HepG2 (cell line): ENCODE data around the gene TIA1. TPM values are rescaled to one million over a fixed set of nuclear protein-coding genes. Genes with fewer than 3 reads are reported as not detected.
A peak's percentile ranks its signal among the peaks of the same experiment; 100 is the strongest.

Experiments used
- ATAC-seq: fragments of 200-7000 bp; cut with Tn5 transposase; 3 replicates; pipeline ENCODE4 v1.9.1; 2020; ENCODE audit warnings: mild to moderate bottlenecking, moderate library complexity
- BruUV-seq: library from RNA; stranded (reverse); fragments of 400-500 nt; replicated peaks from 2 replicates; lab custom pipeline; 2021; lab: Mats Ljungman, UMichigan
- CTCF ChIA-PET: fragments of 300-600 bp; formaldehyde crosslinking; extraction: SDS; loops from one replicate; lab custom pipeline; 2021; ENCODE audit warnings: low total read pairs, inconsistent platforms, low intra/inter-chr PET ratio; lab: Yijun Ruan, JAX
- POLR2A ChIA-PET: fragments of 350-600 bp; sonication (Branson Sonifier 250); formaldehyde crosslinking; loops from one replicate; lab custom pipeline; 2020; ENCODE audit warnings: antibody characterized with exemption, inconsistent platforms; lab: Yijun Ruan, JAX
- DNase-seq: peaks from one replicate; pipeline ENCODE4 v3.0.0-alpha.2; 2015; ENCODE audit warnings: low spot score
- FAIRE-seq: peaks from 3 replicates; lab custom pipeline; 2011; peaks lifted over from hg19 to GRCh38; lab: Jason Lieb, UNC
- H2AFZ ChIP-seq: one replicate; pipeline ENCODE4 v1.6.1; 2011; ENCODE audit warnings: low read length, inconsistent platforms
- H3K27ac ChIP-seq: fragments of 300-600 bp; 3 replicates; pipeline ENCODE4 v1.8.0; 2011; ENCODE audit warnings: mixed run types, mild to moderate bottlenecking, mixed read lengths, low read length, inconsistent platforms; ENCODE audit not compliant: insufficient read depth; ENCODE audit errors: extremely low read length
- H3K27me3 ChIP-seq, 2 experiments: fragments of 200-600 bp in 1 of 2; 2 replicates in 1 of 2; 3 replicates in 1 of 2; pipeline versions ENCODE4 v1.6.0 to v1.8.0; 2011; ENCODE audit warnings: low read length in 2 of 2, mild to moderate bottlenecking in 2 of 2, moderate library complexity in 2 of 2, inconsistent platforms in 1 of 2; ENCODE audit not compliant: insufficient read depth in 2 of 2, control insufficient read depth in 1 of 2
- H3K36me3 ChIP-seq, 2 experiments: fragments of 200-600 bp in 1 of 2; replicated peaks in 1 of 2; 2 replicates in 1 of 2; 3 replicates in 1 of 2; pipeline versions ENCODE4 v1.5.1 to v1.8.0; 2011; ENCODE audit warnings: low read length in 2 of 2, inconsistent platforms in 1 of 2; ENCODE audit not compliant: insufficient read depth in 2 of 2, control insufficient read depth in 1 of 2
- H3K4me1 ChIP-seq: 2 replicates; pipeline ENCODE4 v1.5.1; 2012; ENCODE audit warnings: low read length, inconsistent platforms; ENCODE audit not compliant: insufficient read depth
- H3K4me2 ChIP-seq: 2 replicates; pipeline ENCODE4 v1.6.0; 2011; ENCODE audit warnings: low read depth, low read length, inconsistent platforms
- H3K4me3 ChIP-seq, 3 experiments: fragments of 200-600 bp in 1 of 3; sonication (generic), shearing (Covaris generic) in 1 of 3; replicated peaks in 1 of 3; 2 replicates each; pipeline ENCODE4 v1.5.1; 2011 to 2016; ENCODE audit warnings: low read length in 3 of 3, inconsistent platforms in 2 of 3, low read depth in 2 of 3, mild to moderate bottlenecking in 2 of 3, control low read depth in 1 of 3, mixed read lengths in 1 of 3; ENCODE audit not compliant: insufficient read depth in 1 of 3
- H3K79me2 ChIP-seq: one replicate; pipeline ENCODE4 v1.6.1; 2011; ENCODE audit warnings: low read length, inconsistent platforms; ENCODE audit not compliant: insufficient read depth
- H3K9ac ChIP-seq: 2 replicates; pipeline ENCODE4 v1.6.0; 2011; ENCODE audit warnings: mild to moderate bottlenecking, low read depth, low read length, inconsistent platforms; ENCODE audit not compliant: insufficient read depth
- H3K9me3 ChIP-seq: 2 replicates; pipeline ENCODE4 v1.5.1; 2012; ENCODE audit warnings: mild to moderate bottlenecking, low read length
- H4K20me1 ChIP-seq: 2 replicates; pipeline ENCODE4 v1.6.0; 2011; ENCODE audit warnings: inconsistent platforms, mild to moderate bottlenecking, low read length, moderate library complexity; ENCODE audit not compliant: insufficient read depth
- ATRX ChIP-seq: sonication (generic); formaldehyde crosslinking; IDR thresholded peaks from 2 replicates; pipeline ENCODE4 v1.4.0; 2020; ENCODE audit warnings: missing genetic modification reagents, borderline replicate concordance
- BHLHE40 ChIP-seq: IDR thresholded peaks from 2 replicates; pipeline ENCODE4 v1.6.1; 2011; ENCODE audit warnings: low read length, improper control_type of control experiment
- CHD4 ChIP-seq: fragments of 200-600 bp; sonication (generic); IDR thresholded peaks from 2 replicates; pipeline ENCODE4 v1.7.0; 2017; ENCODE audit warnings: mild to moderate bottlenecking, low read length, borderline replicate concordance
- HNF4G ChIP-seq, 2 experiments: sonication (generic) in 1 of 2; formaldehyde crosslinking in 1 of 2; IDR thresholded peaks; 2 replicates each; pipeline versions ENCODE4 v1.4.0 to v1.6.1; 2011 to 2020; ENCODE audit warnings: borderline replicate concordance in 2 of 2, low read depth in 2 of 2, mild to moderate bottlenecking in 2 of 2, low read length in 1 of 2, missing genetic modification reagents in 1 of 2, moderate library complexity in 1 of 2
- JARID2 ChIP-seq: sonication (generic); formaldehyde crosslinking; IDR thresholded peaks from 2 replicates; pipeline ENCODE4 v1.8.1; 2023; ENCODE audit warnings: missing genetic modification reagents, inconsistent platforms; ENCODE audit not compliant: insufficient replicate concordance
- NPAS2 ChIP-seq: sonication (generic); formaldehyde crosslinking; IDR thresholded peaks from 2 replicates; pipeline ENCODE4 v1.8.0; 2022; ENCODE audit warnings: mild to moderate bottlenecking, missing genetic modification reagents, borderline replicate concordance
- RXRA ChIP-seq: sonication (generic); formaldehyde crosslinking; IDR thresholded peaks from 2 replicates; pipeline ENCODE4 v1.5.1; 2020; ENCODE audit warnings: missing genetic modification reagents
- SIX4 ChIP-seq: sonication (generic); formaldehyde crosslinking; IDR thresholded peaks from 2 replicates; pipeline ENCODE4 v1.4.0; 2020; ENCODE audit warnings: missing genetic modification reagents
- ZMYM3 ChIP-seq: sonication (generic); formaldehyde crosslinking; IDR thresholded peaks from 2 replicates; pipeline ENCODE4 v1.5.1; 2020; ENCODE audit warnings: mild to moderate bottlenecking, missing genetic modification reagents
- ZNF460 ChIP-seq: sonication (generic); formaldehyde crosslinking; IDR thresholded peaks from 2 replicates; pipeline ENCODE4 v1.5.1; 2020; ENCODE audit warnings: missing genetic modification reagents, mild to moderate bottlenecking, borderline replicate concordance
- ZNF543 ChIP-seq: sonication (generic); formaldehyde crosslinking; IDR thresholded peaks from 2 replicates; pipeline ENCODE4 v1.4.0; 2020; ENCODE audit warnings: mild to moderate bottlenecking, missing genetic modification reagents
- ZNF569 ChIP-seq: sonication (generic); formaldehyde crosslinking; IDR thresholded peaks from 2 replicates; pipeline ENCODE4 v1.5.0; 2020; ENCODE audit warnings: mild to moderate bottlenecking, missing genetic modification reagents, moderate library complexity, borderline replicate concordance
- WGBS: methylation state at CpG from one replicate; pipeline ENCODE4 v1.1.6; 2017; ENCODE audit warnings: low lambda C conversion rate; 5-methylcytosine and 5-hydroxymethylcytosine counted together
- in situ Hi-C: cut with HindIII; loops from 2 replicates; pipeline ENCODE4 v1.10.0; 2017; ENCODE audit warnings: low pct_unique_long_range_greater_than_20kb; ENCODE audit not compliant: extremely low pct_ligation_motif_present
- intact Hi-C: fragments of 100-400 bp; cut with micrococcal nuclease; formaldehyde crosslinking; loops from one replicate; pipeline ENCODE4 v1.10.0; 2022; ENCODE audit not compliant: unreplicated experiment
- polyA plus RNA-seq, 8 experiments: library from polyadenylated mRNA; depleted of rRNA in 3 of 8; stranded (reverse) in 7 of 8; unstranded in 1 of 8; fragments of >200 nt; fragmentation: Illumina TruSeq in 4 of 8; extraction: Trizol in 4 of 8; gene quantifications; 2 replicates each; pipeline versions ENCODE4 v1.2.1 to v1.2.3, GENCODE V29; 2011 to 2016; ENCODE audit warnings: low read depth in 4 of 8, missing spikeins in 1 of 8, mixed read lengths in 1 of 8; ENCODE audit not compliant: insufficient read depth in 1 of 8
- total RNA-seq, 5 experiments: library from RNA; depleted of rRNA; stranded (reverse); fragments of >200 nt; fragmentation: Illumina TruSeq; extraction: Trizol; gene quantifications; 2 replicates each; pipeline ENCODE4 v1.2.3, GENCODE V29; 2016; ENCODE audit warnings: low read depth in 1 of 5
- TF ChIP-seq, protein P1 (sequence below), 2 experiments: fragments of 450-650 bp in 1 of 2; sonication (generic) in 1 of 2; formaldehyde crosslinking; IDR thresholded peaks; 2 replicates each; pipeline versions ENCODE4 v1.5.0 to v1.8.0; 2020 to 2022; ENCODE audit warnings: mild to moderate bottlenecking in 1 of 2, missing genetic modification reagents in 1 of 2
- TF ChIP-seq, protein P2 (sequence below): sonication (generic); formaldehyde crosslinking; IDR thresholded peaks from 2 replicates; pipeline ENCODE4 v1.8.0; 2022; ENCODE audit warnings: missing genetic modification reagents, mild to moderate bottlenecking, inconsistent platforms, borderline replicate concordance

TIA1 gene
- total and polyA plus RNA-seq, 2 of the 13 experiments (the other 11 are each of a cell fraction or from before 2014, with no cell fraction given) = 209 to 319 TPM

DNA sequence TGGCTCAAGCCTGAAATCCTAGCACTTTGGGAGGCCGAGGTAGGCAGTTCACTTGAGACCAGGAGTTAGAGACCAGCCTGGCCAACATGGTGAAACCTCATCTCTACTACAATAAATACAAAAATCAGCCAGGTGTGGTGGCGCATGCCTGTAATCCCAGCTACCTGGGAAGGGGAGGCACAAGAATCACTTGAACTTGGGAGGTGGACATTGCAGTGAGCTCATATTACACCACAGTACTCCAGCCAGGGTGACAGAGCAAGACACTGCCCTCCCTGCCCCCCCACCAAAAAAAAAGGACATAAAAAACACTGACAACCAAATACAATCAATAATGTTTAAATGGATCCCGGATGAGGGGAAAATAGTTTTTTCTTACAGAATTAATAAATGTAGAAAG, 7.8 kb downstream of the TIA1 start:
- no peak overlapping the region for H2AFZ ChIP-seq
- peaks cover 15 to 57% of the 10 kb centered on the region in 2 experiments for H3K36me3 ChIP-seq
- CTCF ChIA-PET = no interaction called here
- no peak overlapping the region for H3K4me3 ChIP-seq
- POLR2A ChIA-PET = interaction anchor here (0.9 to 2.4 kb wide), 4 partner anchors 17 to 326 kb away, joined by 3 to 7 read pairs (median 4); partner anchors contain the start of genes C2orf42, MXD1 and PCYOX1
- H3K27me3 ChIP-seq = no peaks in the 10 kb centered on the region
- H3K27ac ChIP-seq = no peak overlapping the region
- no TSS peak for BruUV-seq
- DNase-seq (no peak), ATAC-seq (no peak), FAIRE-seq (no peak)
- peak overlapping the region; percentile 6; the same call in 1 of the 2 replicates for H3K4me2 ChIP-seq
- intact Hi-C loops = no loop called here
- peaks cover 96% of the 10 kb centered on the region for H3K79me2 ChIP-seq
- peaks cover 56% of the 10 kb centered on the region for H3K4me1 ChIP-seq
- 93% methylated on average over 3 of the region's 3 CpGs for WGBS
- TF ChIP-seq ZNF460 (peak; percentile 73; the same call in 1 of the 2 replicates), ZMYM3 (CRISPR knock-in tag) (0 out of 2 replicates have a peak, but pooled peaks have one; percentile 21), SIX4 (CRISPR knock-in tag) (0 out of 2 replicates have a peak, but pooled peaks have one; percentile 29), ZNF543 (no peak)
- in situ Hi-C loops = no loop called here
- H4K20me1 ChIP-seq = peaks cover 81% of the 10 kb centered on the region
- no peak overlapping the region for H3K9ac ChIP-seq
- no peaks in the 10 kb centered on the region for H3K9me3 ChIP-seq

DNA sequence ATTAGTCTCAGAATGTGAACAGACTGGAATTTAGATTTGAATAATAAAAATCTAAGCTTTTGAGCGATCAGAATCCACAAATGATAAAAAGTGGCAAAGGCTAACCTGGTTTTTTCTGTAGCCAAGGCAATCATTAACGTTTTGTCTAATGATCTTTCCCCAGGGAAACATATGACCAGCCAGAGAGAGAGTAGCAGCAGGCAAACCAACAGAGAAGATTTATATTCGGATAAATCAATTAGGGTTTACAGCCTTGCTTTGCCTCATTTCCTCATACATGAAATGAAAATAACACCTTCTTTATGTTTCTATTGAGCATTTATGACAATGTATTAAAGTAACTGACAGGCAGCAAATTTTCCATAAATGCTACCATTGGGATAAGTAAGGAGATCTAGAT, 14.5 kb downstream of the TIA1 start:
- H3K9ac ChIP-seq = no peak overlapping the region
- intact Hi-C loops (no loop called here), in situ Hi-C loops (no loop called here)
- H3K36me3 ChIP-seq = peaks cover 21 to 81% of the 10 kb centered on the region in 2 experiments
- H3K4me2 ChIP-seq = no peak overlapping the region
- POLR2A ChIA-PET = no interaction called here
- 89% methylated on average over 3 of the region's 3 CpGs for WGBS
- H2AFZ ChIP-seq = no peak overlapping the region
- no peaks in the 10 kb centered on the region for H3K27me3 ChIP-seq
- BruUV-seq = TSS peak; percentile 23
- H3K9me3 ChIP-seq = no peaks in the 10 kb centered on the region
- H4K20me1 ChIP-seq = peaks cover 26% of the 10 kb centered on the region
- peaks cover 40% of the 10 kb centered on the region for H3K79me2 ChIP-seq
- CTCF ChIA-PET = no interaction called here
- ATAC-seq (no peak), DNase-seq (no peak), FAIRE-seq (no peak)
- H3K4me1 ChIP-seq = no peaks in the 10 kb centered on the region
- no peak overlapping the region for H3K4me3 ChIP-seq
- no peak overlapping the region for H3K27ac ChIP-seq
- TF ChIP-seq CHD4 (no peak), JARID2 (no peak), ZNF569 (CRISPR knock-in tag) (no peak), HNF4G (IDR thresholded peaks at IDR 0.05; ENCODE audit: borderline replicate concordance, low read depth, low read length) (no peak), HNF4G (CRISPR knock-in tag; IDR thresholded peaks at IDR 0.05; ENCODE audit: borderline replicate concordance, low read depth) (no peak), NPAS2 (CRISPR knock-in tag) (no peak), ATRX (CRISPR knock-in tag) (no peak), RXRA (CRISPR knock-in tag) (no peak), BHLHE40 (no peak)
- TF ChIP-seq, protein P1, sequence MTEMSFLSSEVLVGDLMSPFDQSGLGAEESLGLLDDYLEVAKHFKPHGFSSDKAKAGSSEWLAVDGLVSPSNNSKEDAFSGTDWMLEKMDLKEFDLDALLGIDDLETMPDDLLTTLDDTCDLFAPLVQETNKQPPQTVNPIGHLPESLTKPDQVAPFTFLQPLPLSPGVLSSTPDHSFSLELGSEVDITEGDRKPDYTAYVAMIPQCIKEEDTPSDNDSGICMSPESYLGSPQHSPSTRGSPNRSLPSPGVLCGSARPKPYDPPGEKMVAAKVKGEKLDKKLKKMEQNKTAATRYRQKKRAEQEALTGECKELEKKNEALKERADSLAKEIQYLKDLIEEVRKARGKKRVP (CRISPR knock-in tag; IDR thresholded peaks at IDR 0.05) = no peak
- TF ChIP-seq, protein P2, sequence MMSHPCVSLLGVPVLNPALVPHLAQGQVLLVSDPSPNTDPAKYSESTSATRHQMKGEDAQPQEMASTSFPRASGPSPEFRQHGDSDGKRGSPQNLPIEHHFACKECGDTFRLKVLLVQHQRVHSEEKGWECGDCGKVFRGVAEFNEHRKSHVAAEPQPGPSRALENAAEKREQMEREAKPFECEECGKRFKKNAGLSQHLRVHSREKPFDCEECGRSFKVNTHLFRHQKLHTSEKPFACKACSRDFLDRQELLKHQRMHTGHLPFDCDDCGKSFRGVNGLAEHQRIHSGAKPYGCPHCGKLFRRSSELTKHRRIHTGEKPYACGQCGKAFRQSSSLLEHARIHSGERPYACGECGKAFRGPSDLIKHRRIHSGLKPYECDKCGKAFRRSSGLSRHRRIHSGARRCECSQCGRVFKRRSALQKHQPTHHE (CRISPR knock-in tag) = no peak
